ENCODE data around the gene PRKCA. TPM values are rescaled to one million over a fixed set of nuclear protein-coding genes. Genes with fewer than 3 reads are reported as not detected.

Gene PRKCA
- total and polyA plus RNA-seq, 10 of the 15 experiments (the other 5 are each of a cell fraction or from before 2014, with no cell fraction given) = 0.11 to 14.6 (median 0.72) TPM

- Histone ChIP-seq H3K27me3 (replicated peaks in 1 of 2; ENCODE audit: control insufficient read depth in 2 of 2, insufficient read depth in 2 of 2, low read length in 1 of 2) (no peaks in the 10 kb centered on the region), H3K4me1 (ENCODE audit: control insufficient read depth, insufficient read depth, low read length) (no peaks in the 10 kb centered on the region), H3K36me3 (ENCODE audit: control insufficient read depth in 2 of 2, insufficient read depth in 2 of 2, low read length in 1 of 2) (no peaks in the 10 kb centered on the region), H3K9ac (ENCODE audit: control insufficient read depth, insufficient read depth, low read length) (no peak overlapping the region), H2AFZ (ENCODE audit: control insufficient read depth, low read depth, low read length) (no peak overlapping the region), H3K27ac (ENCODE audit: control insufficient read depth, insufficient read depth) (no peak overlapping the region), H3K79me2 (ENCODE audit: control insufficient read depth, insufficient read depth, low read length) (no peaks in the 10 kb centered on the region), H4K20me1 (ENCODE audit: control insufficient read depth, insufficient read depth) (no peaks in the 10 kb centered on the region), H3K4me2 (ENCODE audit: control insufficient read depth, insufficient read depth) (no peak overlapping the region), H3K9me3 (replicated peaks; ENCODE audit: control insufficient read depth, insufficient read depth, low read length) (peaks cover 2% of the 10 kb centered on the region; the same call in 1 of the 3 replicates), H3K4me3 (no peak overlapping the region)
- in situ Hi-C loops (cut with MboI) = no loop called here
- RAD21 ChIA-PET (ENCODE audit: unreplicated experiment) = interaction anchor here (0.7 to 1.6 kb wide), 5 partner anchors 57 to 153 kb away, joined by 3 to 5 read pairs (median 3); no protein-coding TSS in a partner anchor
- SMC1A ChIA-PET (ENCODE audit: uncharacterized antibody, unreplicated experiment) = interaction anchor here (1.0 to 1.7 kb wide), 7 partner anchors 10 to 408 kb away, joined by 3 to 6 read pairs (median 3); no protein-coding TSS in a partner anchor
- FAIRE-seq = no peak
- ATAC-seq = peak; percentile 31; the same call in 2 of the 3 replicates
- BruUV-seq (replicated peaks) = no TSS peak
- 11% methylated on average over 4 of the region's 4 CpGs for WGBS (ENCODE audit: insufficient coverage, insufficient replicate concordance, low lambda C conversion rate, missing lambda C conversion rate)
- intact Hi-C loops (cut with micrococcal nuclease; ENCODE audit: unreplicated experiment) = no loop called here
- no peak for DNase-seq (ENCODE audit: low read depth, low spot score)
- POLR2A ChIA-PET = interaction anchor here (1.4 kb wide), 1 partner anchor 10 kb away, joined by 4 read pairs; no protein-coding TSS in a partner anchor
- CTCF ChIA-PET = interaction anchor here (1.0 to 1.1 kb wide), 5 partner anchors 20 to 101 kb away, joined by 3 to 4 read pairs (median 3); no protein-coding TSS in a partner anchor
- TF ChIP-seq E2F4 (IDR thresholded peaks at IDR 0.05; ENCODE audit: low read depth, low read length) (no peak), SMC3 (IDR thresholded peaks at IDR 0.05; ENCODE audit: borderline replicate concordance, low read length) (no peak), RELB (IDR thresholded peaks at IDR 0.05; ENCODE audit: low read depth) (0 out of 2 replicates have a peak, but pooled peaks have one; percentile 27), ETV6 (conservative IDR thresholded peaks at IDR 0.05 in 1 of 2, IDR thresholded peaks at IDR 0.05 in 1 of 2; ENCODE audit: borderline replicate concordance in 1 of 2, low read depth in 1 of 2) (no peak), ELK1 (IDR thresholded peaks at IDR 0.05; ENCODE audit: low read depth, low read length) (no peak), BHLHE40 (IDR thresholded peaks at IDR 0.05; ENCODE audit: borderline replicate concordance in 1 of 2, low read depth in 2 of 2, low read length in 1 of 2) (no peak), ZBTB4 (CRISPR knock-in tag; IDR thresholded peaks at IDR 0.05) (no peak), MTA2 (IDR thresholded peaks at IDR 0.05; ENCODE audit: low read depth) (peak; percentile 55), ZBTB11 (CRISPR knock-in tag; IDR thresholded peaks at IDR 0.05) (no peak)
These were observed 270.7 kb downstream of the PRKCA start for GRCh38 chr17:66573078-66573477.

Measured in GM12878 (cell line).